CD4-positive, alpha-beta T cell treated with Interleukin-6 for 4 hours (primary cell): ENCODE results near the gene CMKLR1.

Experiments
- DNase-seq: peaks from one replicate; pipeline ENCODE4 v3.0.0-alpha.2; 2020; ENCODE audit warnings: mixed read lengths

The CMKLR1 gene

GRCh38 chr12:108315486-108316105 is 23.5 kb downstream of the CMKLR1 start:
- no peak for DNase-seq

DNA sequence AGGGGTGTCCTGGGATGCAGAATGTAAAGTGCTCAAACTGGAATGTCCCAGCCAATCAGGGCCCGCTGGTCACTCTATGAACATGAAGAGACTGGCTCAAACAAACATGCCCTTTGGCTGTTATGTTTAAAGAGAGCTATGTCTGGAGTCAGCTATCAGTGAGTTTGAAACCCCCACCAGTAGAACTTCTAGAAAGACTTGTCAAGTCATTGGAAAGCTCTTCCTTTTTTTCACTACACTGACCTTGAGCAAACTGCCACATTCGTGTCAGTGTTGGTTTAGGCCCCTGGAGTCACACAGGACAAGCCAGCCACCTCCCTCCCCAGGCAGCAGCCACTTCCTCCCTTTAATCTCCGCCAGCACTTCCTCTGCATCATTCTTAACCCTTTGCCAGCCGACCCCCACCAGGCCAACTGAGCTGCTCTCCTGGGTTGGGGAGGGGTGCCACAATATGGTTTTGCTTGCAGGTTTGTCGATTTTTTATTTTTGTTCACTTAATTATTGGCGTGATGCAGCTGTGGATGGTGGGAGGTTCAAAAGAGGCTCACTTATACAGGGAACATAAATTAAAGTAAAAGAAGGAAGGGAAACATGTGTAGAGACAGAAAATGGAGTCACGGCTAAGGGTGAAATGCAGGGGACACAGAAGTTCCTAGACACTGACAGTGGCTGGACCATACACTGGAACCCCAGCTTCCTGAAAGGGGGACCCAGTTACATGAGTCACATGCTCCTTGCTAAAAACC is 25.3 kb downstream of the CMKLR1 start:
- DNase-seq: peak; percentile 15

GRCh38 chr12:108313241-108313605 is 25.9 kb downstream of the CMKLR1 start:
- DNase-seq: no peak

DNA sequence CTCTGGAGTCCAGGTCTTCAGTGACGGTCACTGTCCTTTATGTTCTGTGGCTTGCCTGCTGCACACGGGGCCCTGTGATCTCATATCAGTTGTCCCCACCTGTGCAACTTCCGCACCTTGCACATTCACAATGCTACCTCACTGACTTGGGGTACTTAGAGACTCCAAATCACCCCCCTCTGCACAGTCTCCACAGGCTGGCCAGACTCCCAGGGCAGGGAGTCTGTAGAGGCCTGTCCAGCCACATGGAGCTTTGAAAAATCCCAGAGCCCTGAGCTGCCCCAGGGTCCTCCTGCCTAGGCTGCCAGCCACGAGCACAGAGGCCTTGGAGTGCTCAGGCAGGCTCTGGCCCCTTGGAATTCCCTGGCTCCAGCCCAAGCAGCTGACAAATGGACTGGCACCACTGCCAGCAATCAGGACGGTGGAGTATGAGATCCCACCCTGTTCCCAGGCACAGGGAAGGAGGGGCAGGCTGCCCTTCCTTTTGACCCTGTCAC is 26.4 kb downstream of the CMKLR1 start:
- no peak for DNase-seq

DNA sequence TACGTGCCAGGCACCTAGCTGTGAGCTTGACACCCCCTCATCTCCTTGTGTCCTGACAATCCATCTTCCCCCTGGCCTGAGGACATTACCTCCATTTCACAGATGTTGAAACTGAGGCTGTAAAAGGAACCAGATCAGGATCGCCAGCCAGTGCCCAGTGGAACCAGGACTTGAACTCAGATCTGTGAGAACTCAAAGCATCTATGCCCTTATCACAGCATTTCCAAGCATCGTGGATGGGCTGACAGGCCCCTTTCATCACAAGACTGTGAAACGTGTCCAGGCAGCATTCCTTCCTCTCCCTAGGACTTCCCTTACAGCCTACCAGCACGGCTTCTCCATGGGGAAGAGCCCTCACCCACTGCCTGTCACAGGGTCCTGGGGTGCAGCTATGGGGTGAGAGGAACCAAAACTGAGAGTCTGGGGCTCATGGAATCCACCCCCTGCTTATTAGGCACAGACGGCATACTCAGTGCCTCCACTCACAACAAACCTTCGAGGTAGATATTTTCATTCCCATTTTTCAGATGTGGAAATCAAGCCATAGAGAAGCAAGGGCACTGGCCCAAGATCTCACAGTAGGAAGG is 26.9 kb downstream of the CMKLR1 start:
- no peak for DNase-seq

GRCh38 chr12:108311605-108312004 is 27.5 kb downstream of the CMKLR1 start:
- DNase-seq: no peak

DNA sequence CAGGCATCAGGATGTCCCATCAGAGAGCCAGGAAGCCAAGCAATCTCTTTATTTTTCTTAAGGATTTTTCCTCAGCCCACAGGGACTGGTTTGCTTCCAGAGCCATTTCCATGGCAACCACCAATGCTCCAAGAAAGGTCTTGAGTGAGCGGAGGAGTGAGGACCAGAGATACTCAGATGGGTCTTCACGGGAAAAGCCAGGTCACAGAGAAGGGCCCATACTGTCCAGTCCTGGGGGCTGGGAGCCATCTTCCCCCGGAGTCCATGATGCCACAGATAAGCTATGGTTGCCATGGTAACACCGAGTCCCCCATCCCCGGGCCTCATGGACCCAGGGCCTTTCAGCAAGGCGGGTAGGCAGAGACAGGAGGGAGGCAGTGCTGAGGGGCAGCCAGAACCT is 28.6 kb downstream of the CMKLR1 start:
- DNase-seq: no peak

GRCh38 chr12:108309674-108310312 is 29.3 kb downstream of the CMKLR1 start:
- no peak for DNase-seq

DNA sequence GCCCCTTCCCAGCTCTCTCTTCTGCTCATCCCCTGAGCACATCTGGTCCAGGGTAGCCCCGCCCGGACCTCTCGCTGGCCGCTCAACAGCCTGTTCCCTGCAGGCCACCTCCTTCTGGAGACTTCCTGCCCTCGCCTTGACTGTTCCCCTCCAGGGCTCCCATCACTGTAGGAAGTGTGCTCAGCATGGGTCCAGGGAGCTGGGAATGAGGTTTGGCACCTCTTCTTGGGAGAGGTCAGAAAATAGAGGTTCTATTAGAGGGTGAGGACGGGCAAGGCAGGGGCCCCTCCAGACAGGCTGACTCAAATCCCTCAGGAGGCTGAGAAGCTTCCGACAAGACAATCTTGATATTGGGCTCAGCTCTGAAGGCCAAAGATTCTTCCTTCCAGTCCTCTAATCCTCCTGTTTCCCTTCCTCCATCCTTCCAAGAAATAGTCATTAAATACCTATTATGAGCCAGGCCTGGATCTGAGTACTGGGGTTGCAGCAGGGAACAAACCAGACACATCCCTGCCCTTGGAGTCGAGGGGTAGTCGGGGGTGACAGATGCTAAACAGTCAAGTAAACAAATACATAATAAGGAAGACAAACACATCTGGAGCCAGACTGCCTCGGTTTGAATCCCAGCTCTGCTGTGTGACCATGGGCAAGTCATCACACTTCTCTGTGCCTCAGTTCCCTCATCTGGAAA is 30.6 kb downstream of the CMKLR1 start:
- DNase-seq: no peak

GRCh38 chr12:108307006-108307405 is 32.1 kb downstream of the CMKLR1 start:
- no peak for DNase-seq

DNA sequence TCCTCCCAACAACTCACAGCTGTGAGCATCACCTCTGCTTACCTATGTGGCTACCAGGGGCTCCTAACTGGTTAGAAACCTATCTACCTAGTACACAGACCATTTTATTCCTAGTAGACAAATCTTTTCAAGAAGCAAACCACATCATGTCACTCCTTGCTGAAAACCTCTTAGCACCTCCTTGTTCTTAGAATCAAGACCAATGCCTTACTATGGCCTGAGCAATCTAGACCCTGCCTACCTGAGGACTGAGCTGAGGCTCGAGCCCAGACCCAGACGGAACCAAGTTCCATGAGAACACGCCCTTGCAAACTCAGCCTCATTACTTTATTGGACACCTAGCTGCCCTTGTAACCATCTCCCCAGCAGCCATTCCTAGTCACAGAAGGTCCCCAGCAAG is 32.6 kb downstream of the CMKLR1 start:
- DNase-seq: no peak

DNA sequence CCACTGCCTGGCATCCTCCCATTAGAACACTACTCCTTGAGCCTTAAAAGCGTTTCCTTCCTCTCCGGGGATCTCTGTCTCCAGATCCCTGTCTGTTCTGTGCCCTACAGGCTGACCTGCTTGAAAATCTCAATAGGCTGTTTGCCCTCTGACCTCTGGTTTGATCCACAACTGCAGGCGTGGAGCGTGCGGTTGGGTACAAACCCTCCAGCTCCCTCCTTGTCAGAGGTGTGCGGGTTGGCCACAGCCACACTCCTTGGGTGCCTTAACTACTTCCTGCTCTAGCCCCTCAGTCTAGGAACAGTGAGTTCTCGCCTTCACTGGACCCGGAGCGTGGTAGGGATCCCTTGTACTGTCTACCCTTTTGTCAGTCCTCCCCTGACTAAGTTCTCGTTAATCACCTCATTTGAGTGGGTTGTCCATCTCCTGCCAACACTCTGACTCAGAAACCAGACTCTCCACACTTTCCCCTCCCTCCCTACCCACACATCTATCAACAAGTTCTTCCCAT is 33.1 kb downstream of the CMKLR1 start:
- DNase-seq: no peak

DNA sequence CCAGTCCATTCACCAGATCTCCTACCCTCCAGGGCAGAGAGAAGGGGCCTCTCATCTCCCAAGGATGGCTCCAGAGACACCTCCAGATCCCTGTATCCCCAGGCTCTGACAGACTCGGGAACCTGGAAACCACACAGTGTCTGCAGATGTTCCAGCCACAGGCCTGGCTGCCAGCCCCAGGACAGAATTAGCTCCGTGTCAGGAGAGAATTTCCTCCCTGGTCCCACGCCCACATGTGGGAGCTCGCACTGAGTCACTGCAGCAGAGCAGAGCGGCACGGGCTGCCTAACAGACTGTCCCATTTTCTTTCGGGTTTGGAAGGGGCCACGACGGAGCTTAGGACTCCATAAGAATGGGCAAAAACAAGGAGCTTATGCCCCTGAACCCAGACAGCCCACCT is 33.6 kb downstream of the CMKLR1 start:
- DNase-seq: no peak

DNA sequence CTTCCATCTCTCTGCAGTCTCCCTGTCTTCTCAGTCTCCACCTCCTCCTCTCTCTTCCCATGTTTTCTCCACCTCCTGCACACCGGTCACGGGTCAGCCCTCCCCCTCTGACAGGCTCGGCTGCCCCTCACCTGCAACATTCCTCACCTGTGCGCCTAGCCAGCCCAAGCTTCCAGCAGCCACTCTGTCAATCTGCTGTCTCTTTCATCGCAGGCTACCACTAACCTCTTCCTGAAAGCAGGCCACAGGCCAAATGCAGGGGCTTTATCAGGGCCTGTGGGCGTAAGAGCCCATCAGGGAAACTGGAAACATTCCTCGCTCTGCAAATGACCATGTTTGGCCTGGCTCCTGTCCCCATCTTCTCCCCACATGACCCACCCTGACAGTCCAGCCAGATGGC is 34.5 kb downstream of the CMKLR1 start:
- DNase-seq: no peak

- no peak for DNase-seq
These were observed 35.4 kb downstream of the CMKLR1 start for GRCh38 chr12:108303703-108304102.

- DNase-seq: no peak
These were observed 36.5 kb downstream of the CMKLR1 start for GRCh38 chr12:108302403-108303311.

DNA sequence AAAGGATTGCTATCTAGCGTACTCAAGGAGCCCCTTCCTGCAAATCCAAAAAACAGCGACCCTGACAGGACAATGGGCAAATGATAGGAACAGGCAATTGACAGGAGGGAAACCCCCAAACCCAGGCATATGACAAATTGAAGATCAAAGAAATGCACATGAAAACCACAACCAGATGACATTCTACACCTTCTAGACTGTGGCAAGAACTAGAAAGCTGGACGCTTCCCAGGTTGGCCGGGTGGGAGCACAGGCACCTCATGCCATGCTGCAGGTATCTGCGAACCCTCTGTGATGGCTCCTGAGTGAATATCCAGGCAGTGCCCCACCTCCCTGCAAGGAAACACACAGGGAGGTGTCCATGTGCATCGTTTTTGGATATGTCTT is 37.1 kb downstream of the CMKLR1 start:
- DNase-seq: no peak

GRCh38 chr12:108301346-108301745 is 37.8 kb downstream of the CMKLR1 start:
- no peak for DNase-seq

- no peak for DNase-seq
These were observed 39.0 kb downstream of the CMKLR1 start for GRCh38 chr12:108299980-108300696.

GRCh38 chr12:108299516-108299915 is 39.6 kb downstream of the CMKLR1 start:
- DNase-seq: no peak

DNA sequence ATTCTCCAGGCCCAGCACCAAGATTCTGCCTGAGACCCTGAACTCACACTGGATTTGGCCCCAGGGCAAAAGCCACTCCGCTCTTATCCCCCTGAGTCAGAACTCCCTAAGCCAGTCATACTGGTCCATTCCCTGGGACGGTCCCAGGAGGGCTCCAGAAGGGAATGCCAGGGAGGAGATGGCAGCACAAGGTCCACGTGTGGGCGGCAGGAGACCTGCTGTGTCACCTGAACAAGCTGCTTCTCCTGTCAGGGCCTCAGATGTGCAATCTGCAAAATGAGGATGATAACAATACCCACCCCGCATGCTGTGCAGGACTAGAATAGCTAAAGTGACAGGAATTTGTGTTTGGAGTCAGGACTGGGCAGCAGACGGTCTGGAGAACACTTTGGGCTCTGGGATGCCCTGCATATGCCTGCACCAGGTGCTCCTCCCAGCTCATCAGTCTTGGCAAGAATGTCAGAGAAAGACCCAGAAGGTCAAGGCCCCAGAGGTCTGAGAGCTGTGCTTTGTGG is 40.3 kb downstream of the CMKLR1 start:
- no peak for DNase-seq
